ENCODE results near the gene C6orf132.

GRCh38 chr6:42185597-42185996, 43.2 kb upstream of the C6orf132 start:
- TF ChIP-seq CTCF (conservative IDR thresholded peaks at IDR 0.05; ENCODE audit: low read depth, low read length) (no peak), USF2 (IDR thresholded peaks at IDR 0.05; ENCODE audit: low read depth, low read length) (no peak)

Data from IMR-90 (cell line).